K562 (cell line): Measurements from ENCODE around the gene NEIL1. TPM values are rescaled to one million over a fixed set of nuclear protein-coding genes. Genes with fewer than 3 reads are reported as not detected.

Experiments
- ATAC-seq: fragments of 200-7000 bp; cut with Tn5 transposase; 3 replicates; pipeline ENCODE4 v1.9.1; 2020; ENCODE audit warnings: moderate library complexity
- BruUV-seq: library from RNA; stranded (reverse); fragments of 400-500 nt; replicated peaks from 2 replicates; lab custom pipeline; 2021; lab: Mats Ljungman, UMichigan
- CTCF ChIA-PET: fragments of 300-600 bp; formaldehyde crosslinking; extraction: SDS; loops from one replicate; lab custom pipeline; 2021; ENCODE audit warnings: low intra/inter-chr PET ratio; lab: Yijun Ruan, JAX
- POLR2A ChIA-PET: fragments of 300-600, 350-650 bp; sonication (Branson Sonifier 250); formaldehyde crosslinking; extraction: SDS; loops from one replicate; lab custom pipeline; 2021; ENCODE audit warnings: antibody characterized with exemption, inconsistent platforms; lab: Yijun Ruan, JAX
- DNase-seq, 4 experiments: peaks; one replicate each; pipeline versions ENCODE4 v3.0.0 to v3.0.0-alpha.2; 2011 to 2018; ENCODE audit warnings: low spot score in 3 of 4, mixed read lengths in 3 of 4; ENCODE audit errors: extremely low read depth in 1 of 4
- FAIRE-seq: peaks from 2 replicates; lab custom pipeline; 2011; peaks lifted over from hg19 to GRCh38; lab: Jason Lieb, UNC
- H2AFZ ChIP-seq: 2 replicates; pipeline ENCODE4 v1.6.0; 2011; ENCODE audit warnings: low read depth, low read length, control low read depth, inconsistent platforms
- H3K27ac ChIP-seq: fragments of 200-600 bp; 3 replicates; pipeline ENCODE4 v1.8.0; 2011; ENCODE audit warnings: low read depth, mild to moderate bottlenecking, control low read depth, inconsistent platforms, low read length, moderate library complexity, mixed read lengths; ENCODE audit errors: extremely low read depth
- H3K27me3 ChIP-seq, 2 experiments: fragments of 300-600 bp in 1 of 2; 2 replicates in 1 of 2; 3 replicates in 1 of 2; pipeline versions ENCODE4 v1.6.0 to v1.8.0; 2011; ENCODE audit warnings: inconsistent platforms in 2 of 2, low read length in 2 of 2, mild to moderate bottlenecking in 1 of 2, mixed read lengths in 1 of 2, moderate library complexity in 1 of 2; ENCODE audit not compliant: control insufficient read depth in 2 of 2, insufficient read depth in 2 of 2
- H3K36me3 ChIP-seq: fragments of 300-600 bp; 3 replicates; pipeline ENCODE4 v1.8.0; 2011; ENCODE audit warnings: mild to moderate bottlenecking, low read length, inconsistent platforms; ENCODE audit not compliant: control insufficient read depth, insufficient read depth
- H3K4me1 ChIP-seq, 2 experiments: fragments of 200-600 bp in 1 of 2; replicated peaks in 1 of 2; 2 replicates in 1 of 2; 3 replicates in 1 of 2; pipeline versions ENCODE4 v1.5.1 to v1.8.0; 2011; ENCODE audit warnings: inconsistent platforms in 2 of 2, low read length in 2 of 2, mild to moderate bottlenecking in 1 of 2, mixed read lengths in 1 of 2, moderate library complexity in 1 of 2; ENCODE audit not compliant: control insufficient read depth in 2 of 2, insufficient read depth in 2 of 2
- H3K4me2 ChIP-seq: 2 replicates; pipeline ENCODE4 v1.6.1; 2011; ENCODE audit warnings: low read length, control low read depth, inconsistent platforms, mixed read lengths; ENCODE audit not compliant: insufficient read depth
- H3K4me3 ChIP-seq: fragments of 200-600 bp; sonication (generic), shearing (Covaris generic); 2 replicates; pipeline ENCODE4 v1.5.1; 2016; ENCODE audit warnings: control low read depth, inconsistent platforms
- H3K79me2 ChIP-seq: fragments of 200-600 bp; 3 replicates; pipeline ENCODE4 v1.8.0; 2011; ENCODE audit warnings: low read length, inconsistent platforms; ENCODE audit not compliant: control insufficient read depth, insufficient read depth
- H3K9ac ChIP-seq, 2 experiments: 2 replicates each; pipeline versions ENCODE4 v1.6.0 to v1.6.1; 2011; ENCODE audit warnings: low read depth in 2 of 2, low read length in 2 of 2, control low read depth in 1 of 2, inconsistent platforms in 1 of 2, mild to moderate bottlenecking in 1 of 2, mixed read lengths in 1 of 2; ENCODE audit not compliant: insufficient read depth in 1 of 2
- H3K9me1 ChIP-seq: one replicate; pipeline ENCODE4 v1.6.0; 2011; ENCODE audit warnings: inconsistent platforms, mild to moderate bottlenecking, low read length, moderate library complexity; ENCODE audit not compliant: control insufficient read depth, insufficient read depth
- H3K9me3 ChIP-seq: replicated peaks from 2 replicates; pipeline ENCODE4 v1.5.1; 2011; ENCODE audit warnings: low read depth, low read length, inconsistent platforms; ENCODE audit not compliant: control insufficient read depth, insufficient read depth
- H4K20me1 ChIP-seq: replicated peaks from 2 replicates; pipeline ENCODE4 v1.6.1; 2011; ENCODE audit warnings: low read length, inconsistent platforms, mixed read lengths; ENCODE audit not compliant: control insufficient read depth, insufficient read depth
- CEBPB ChIP-seq: fragments of 450-650 bp; IDR thresholded peaks from 2 replicates; pipeline ENCODE4 v1.6.1; 2016; ENCODE audit warnings: missing genetic modification characterization, missing compliant biosample characterization
- KHSRP ChIP-seq: fragments of 450-650 bp; IDR thresholded peaks from 2 replicates; pipeline ENCODE4 v1.6.1; 2017
- POLR2G ChIP-seq: fragments of 200-400 bp; formaldehyde crosslinking; IDR thresholded peaks from 2 replicates; pipeline ENCODE4 v1.6.1; 2017; ENCODE audit warnings: low read depth, mild to moderate bottlenecking, antibody characterized with exemption, low read length, moderate library complexity
- SETDB1 ChIP-seq: IDR thresholded peaks from one replicate; pipeline ENCODE4 v1.6.1; 2012; ENCODE audit warnings: low read length, control low read depth, inconsistent platforms
- WGBS: fragments of 100-300 bp; shearing (Covaris generic); methylation state at CpG from one replicate; pipeline ENCODE4 v1.1.6; 2016; ENCODE audit warnings: low coverage, mixed read lengths; ENCODE audit not compliant: insufficient coverage; ENCODE audit errors: missing lambda C conversion rate; 5-methylcytosine and 5-hydroxymethylcytosine counted together
- in situ Hi-C: fragments of 300-500 bp; cut with MboI; formaldehyde crosslinking; loops from 4 replicates; pipeline ENCODE4 v1.15.0; 2018; ENCODE audit warnings: inconsistent platforms, mixed read lengths
- intact Hi-C: fragments of 100-400 bp; cut with micrococcal nuclease; formaldehyde crosslinking; loops from 2 replicates; pipeline ENCODE4 v1.14.2; 2022
- polyA plus RNA-seq, 8 experiments: library from polyadenylated mRNA; depleted of rRNA in 4 of 8; stranded (reverse) in 5 of 8; unstranded in 3 of 8; fragments of >200 nt; fragmentation: Nextera tagmentation in 2 of 8; fragmentation: Illumina TruSeq in 1 of 8; extraction: Ambion mirVana in 2 of 8; extraction: Trizol in 1 of 8; gene quantifications; 2 replicates each; pipeline versions ENCODE4 v1.2.1 to v1.2.3, GENCODE V29; 2011 to 2014; ENCODE audit warnings: inconsistent platforms in 1 of 8, missing spikeins in 1 of 8
- total RNA-seq, 7 experiments: library from RNA; depleted of rRNA in 6 of 7; stranded (reverse); fragments of >200 nt in 6 of 7; fragmentation: Illumina TruSeq in 2 of 7; extraction: Trizol in 2 of 7; gene quantifications; 2 replicates each; pipeline versions ENCODE4 v1.2.1 to v1.2.3, GENCODE V29; 2011 to 2021; ENCODE audit warnings: low replicate concordance in 1 of 7

The NEIL1 gene
- total and polyA plus RNA-seq, 9 of the 15 experiments (the other 6 are each of a cell fraction or from before 2014, with no cell fraction given): 0.14 to 4.3 (median 2.4) TPM

GRCh38 chr15:75352186-75353080 lies 5.6 kb downstream of the NEIL1 start:
- H3K27ac ChIP-seq: no peak overlapping the region
- in situ Hi-C loops: no loop called here
- no peaks in the 10 kb centered on the region for H3K9me3 ChIP-seq
- H3K4me2 ChIP-seq: no peak overlapping the region
- intact Hi-C loops: no loop called here
- peaks cover 19% of the 10 kb centered on the region; the same call in 1 of the 3 replicates for H3K36me3 ChIP-seq
- H3K4me3 ChIP-seq: no peak overlapping the region
- H2AFZ ChIP-seq: no peak overlapping the region
- DNase-seq (no peak), FAIRE-seq (no peak), ATAC-seq (no peak)
- 79% methylated on average over 16 of the region's 16 CpGs for WGBS
- H3K27me3 ChIP-seq: no peaks in the 10 kb centered on the region
- POLR2A ChIA-PET: interaction anchor here (0.9 to 3.9 kb wide), 3 partner anchors 13 to 17 kb away, joined by 3 to 36 read pairs (median 4); partner anchors contain the start of genes COMMD4 and MAN2C1
- peaks cover 0 to 24% of the 10 kb centered on the region in 2 experiments; a peak in 3 of 5 replicates for H3K4me1 ChIP-seq
- H3K9ac ChIP-seq: 0 out of 4 replicates have a peak overlapping the region, but pooled peaks of 1 of the 2 experiments have one; percentile 3
- H3K9me1 ChIP-seq: no peaks in the 10 kb centered on the region
- CTCF ChIA-PET: no interaction called here
- H3K79me2 ChIP-seq: no peaks in the 10 kb centered on the region
- TF ChIP-seq POLR2G (peak; percentile 55), KHSRP (no peak), CEBPB (0 out of 2 replicates have a peak, but pooled peaks have one; percentile 34)
- no TSS peak for BruUV-seq
- H4K20me1 ChIP-seq: no peaks in the 10 kb centered on the region

DNA sequence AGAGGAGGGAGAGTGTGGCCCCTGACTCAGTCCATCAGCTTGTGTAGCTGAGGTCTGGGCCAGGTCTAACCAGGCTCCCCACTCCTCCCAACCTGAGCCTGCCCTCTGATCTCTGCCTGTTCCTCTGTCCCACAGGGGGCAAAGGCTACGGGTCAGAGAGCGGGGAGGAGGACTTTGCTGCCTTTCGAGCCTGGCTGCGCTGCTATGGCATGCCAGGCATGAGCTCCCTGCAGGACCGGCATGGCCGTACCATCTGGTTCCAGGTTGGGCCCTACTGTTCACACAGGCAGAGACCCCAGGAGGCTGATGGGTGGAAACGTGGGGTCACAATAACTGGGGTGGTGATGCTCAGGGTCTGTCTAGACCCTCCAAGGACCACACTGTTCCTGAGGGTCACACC lies 6.8 kb downstream of the NEIL1 start:
- in situ Hi-C loops: no loop called here
- 85% methylated on average over 6 of the region's 7 CpGs for WGBS
- BruUV-seq: no TSS peak

More for the DNA sequence above, 6.8 kb downstream of the NEIL1 start:
- ChIA-PET CTCF (no interaction called here), POLR2A (interaction anchor here (0.6 to 3.9 kb wide), 6 partner anchors 9 to 401 kb away, joined by 3 to 36 read pairs (median 3); partner anchors contain the start of gene MAN2C1)
- H3K9ac ChIP-seq: peak overlapping the region in 1 of 2 experiments; percentile 52; a peak in 1 of 4 replicates
- TF ChIP-seq SETDB1: no peak
- TF ChIP-seq POLR2G: peak; percentile 53
- no peak overlapping the region for H3K4me2 ChIP-seq
- H3K4me3 ChIP-seq: no peak overlapping the region
- intact Hi-C loops: no loop called here
- no peaks in the 10 kb centered on the region for H3K79me2 ChIP-seq
- no peaks in the 10 kb centered on the region for H4K20me1 ChIP-seq
- peaks cover 0 to 13% of the 10 kb centered on the region in 2 experiments; a peak in 3 of 5 replicates for H3K4me1 ChIP-seq
- H2AFZ ChIP-seq: no peak overlapping the region
- no peaks in the 10 kb centered on the region for H3K9me3 ChIP-seq
- no peak for DNase-seq
- ATAC-seq: no peak
- no peak for FAIRE-seq
- H3K36me3 ChIP-seq: peaks cover 25% of the 10 kb centered on the region; the same call in 1 of the 3 replicates
- H3K9me1 ChIP-seq: no peaks in the 10 kb centered on the region
- H3K27ac ChIP-seq: no peak overlapping the region
- H3K27me3 ChIP-seq: no peaks in the 10 kb centered on the region; a peak in 1 of 5 replicates
